ENCODE measurements around the gene NFS1.

The NFS1 gene

DNA sequence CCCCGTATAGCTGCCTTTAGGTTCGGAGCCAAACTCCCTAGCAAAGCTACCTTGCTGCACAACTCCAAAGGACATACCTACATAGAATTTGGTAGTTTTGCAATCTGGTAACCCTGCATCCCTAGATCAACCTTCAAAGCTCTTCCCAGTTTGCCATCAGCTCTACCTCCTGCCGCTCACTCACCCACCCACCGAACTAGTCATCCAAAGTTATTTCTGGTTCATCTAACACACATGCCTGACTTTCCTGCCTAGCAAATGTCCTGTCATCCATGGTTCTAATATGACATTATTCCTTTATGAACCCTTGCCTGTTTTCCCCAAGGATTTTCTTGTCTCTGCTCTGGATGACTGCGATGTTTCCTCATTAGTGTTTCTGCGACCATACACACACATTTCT lies 61.9 kb downstream of the NFS1 start:
- no peak for DNase-seq (ENCODE audit: low read depth)

DNA sequence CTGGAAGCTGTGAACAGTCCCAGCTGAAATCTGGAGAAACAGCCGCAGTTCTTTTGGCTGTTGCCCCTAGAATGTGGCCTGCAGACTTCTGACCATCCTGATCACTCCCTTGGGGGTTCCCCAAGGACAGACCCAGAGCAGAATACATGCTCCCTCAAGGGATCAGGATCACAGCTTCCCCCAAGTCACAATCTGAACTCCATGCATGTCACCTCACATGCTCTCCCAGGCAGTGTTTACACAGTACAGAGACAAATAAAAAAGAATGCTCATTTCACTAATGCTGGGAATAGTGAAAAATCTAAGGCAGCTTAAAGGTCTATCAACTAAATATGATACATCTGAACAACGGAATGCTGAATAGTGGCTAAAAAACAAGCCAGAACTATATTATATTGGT lies 63.1 kb downstream of the NFS1 start:
- DNase-seq (ENCODE audit: low read depth), result no peak

GRCh38 chr20:35635652-35636051 lies 63.5 kb downstream of the NFS1 start:
- DNase-seq (ENCODE audit: low read depth), result no peak

- DNase-seq (ENCODE audit: low read depth), result no peak
Measured at GRCh38 chr20:35632539-35633115, 66.5 kb downstream of the NFS1 start.

GRCh38 chr20:35630636-35631035 lies 68.5 kb downstream of the NFS1 start:
- DNase-seq (ENCODE audit: low read depth), result no peak

GRCh38 chr20:35629427-35630145 lies 69.6 kb downstream of the NFS1 start:
- peak; percentile 30 for DNase-seq (ENCODE audit: low read depth)

GRCh38 chr20:35627121-35627520 lies 72.0 kb downstream of the NFS1 start:
- DNase-seq (ENCODE audit: low read depth), result no peak

DNA sequence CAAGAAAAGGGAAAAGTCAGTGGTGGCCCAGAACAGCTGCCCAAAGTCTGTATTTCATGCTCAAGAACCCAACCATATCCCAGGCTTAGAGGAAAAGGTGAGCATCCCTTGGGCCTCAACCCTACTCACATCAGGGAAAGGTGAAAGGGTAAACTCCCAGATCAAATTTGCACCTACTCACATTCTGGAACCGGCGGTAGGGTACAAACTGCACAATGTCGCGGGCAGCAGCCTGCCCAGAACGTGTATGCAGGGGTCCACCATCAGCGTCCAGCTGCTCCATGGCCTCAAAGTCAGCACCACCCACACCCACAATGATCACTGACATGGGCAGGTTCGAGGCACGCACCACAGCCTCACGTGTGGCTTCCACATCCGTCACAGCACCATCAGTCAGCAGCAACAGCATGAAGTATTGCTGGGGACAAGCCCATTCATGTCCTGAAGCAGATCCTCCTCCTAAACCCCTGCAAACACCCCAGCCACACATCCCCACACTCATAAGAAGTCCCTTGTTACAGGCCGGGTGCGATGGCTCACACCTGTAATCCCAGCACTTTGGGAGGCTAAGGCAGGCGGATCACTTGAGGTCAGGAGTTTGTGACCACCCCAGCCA lies 72.7 kb downstream of the NFS1 start:
- DNase-seq (ENCODE audit: low read depth), result no peak

GRCh38 chr20:35625584-35626385 lies 73.4 kb downstream of the NFS1 start:
- DNase-seq (ENCODE audit: low read depth), result no peak

DNA sequence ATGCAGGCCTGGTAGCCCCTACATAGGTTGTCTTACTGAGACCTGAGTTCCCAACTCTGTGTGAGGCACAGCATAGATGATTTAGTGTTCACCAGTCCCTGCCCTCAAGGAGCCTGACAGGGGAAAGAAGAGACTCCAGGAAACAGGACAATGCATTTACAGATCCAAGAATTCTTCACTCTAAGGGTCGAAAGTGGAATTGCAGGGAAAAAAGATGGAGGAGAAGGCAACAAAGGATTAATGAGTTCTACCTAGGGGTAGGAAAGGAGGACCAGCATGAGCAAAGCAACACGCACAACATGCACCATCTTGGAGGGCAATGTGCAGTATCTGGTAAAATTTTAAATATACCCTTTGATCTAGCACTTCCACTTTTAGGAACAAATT lies 77.6 kb downstream of the NFS1 start:
- DNase-seq (ENCODE audit: low read depth), result no peak

GRCh38 chr20:35620818-35621559 lies 78.2 kb downstream of the NFS1 start:
- no peak for DNase-seq (ENCODE audit: low read depth)

DNA sequence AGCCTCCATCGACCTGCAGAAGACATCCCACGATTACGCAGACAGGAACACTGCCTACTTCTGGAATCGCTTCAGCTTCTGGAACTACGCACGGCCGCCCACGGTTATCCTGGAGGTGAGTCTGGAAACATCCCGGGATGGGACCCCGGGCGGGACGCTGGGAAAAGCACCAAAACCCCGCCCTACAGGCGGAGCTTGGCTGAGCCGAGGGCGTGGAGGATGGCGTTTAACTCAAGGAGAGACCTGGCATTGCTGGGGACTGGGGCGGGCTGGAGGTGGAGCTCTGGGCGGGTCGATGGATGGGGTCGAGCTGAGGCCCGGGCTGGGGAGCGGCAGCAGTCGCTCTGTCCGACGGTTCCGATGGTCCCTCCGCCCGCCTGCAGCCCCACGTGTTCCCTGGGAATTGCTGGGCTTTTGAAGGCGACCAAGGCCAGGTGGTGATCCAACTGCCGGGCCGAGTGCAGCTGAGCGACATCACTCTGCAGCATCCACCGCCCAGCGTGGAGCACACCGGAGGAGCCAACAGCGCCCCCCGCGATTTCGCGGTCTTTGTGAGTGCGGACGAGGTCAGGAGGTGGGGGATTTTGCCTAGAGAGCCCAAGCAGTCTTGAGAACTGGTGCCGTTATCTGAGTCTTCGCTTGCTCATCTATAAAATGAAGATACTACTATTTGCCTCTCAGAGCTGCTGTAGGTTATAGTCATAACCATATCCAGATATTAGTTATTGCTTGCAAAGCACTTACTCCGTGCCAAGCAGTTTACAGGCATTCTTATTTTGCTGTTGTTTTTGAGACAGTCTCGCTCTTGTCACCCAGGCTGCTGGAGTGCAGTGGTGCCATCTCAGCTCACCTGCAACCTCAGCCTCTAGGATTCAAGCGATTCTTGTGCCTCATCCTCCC lies 79.7 kb downstream of the NFS1 start:
- DNase-seq (ENCODE audit: low read depth), result peak; percentile 79

GRCh38 chr20:35618263-35619131 lies 80.7 kb downstream of the NFS1 start:
- peak; percentile 48 for DNase-seq (ENCODE audit: low read depth)
